Umbilical cord (tissue), 2 donors: ENCODE data around the gene CLEC4F. TPM values are rescaled to one million over a fixed set of nuclear protein-coding genes. Genes with fewer than 3 reads are reported as not detected.
A peak's percentile ranks its signal among the peaks of the same experiment; 100 is the strongest.

Experiments used
- DNase-seq: peaks from one replicate; pipeline ENCODE4 v3.0.0-alpha.2; 2015; ENCODE audit warnings: low spot score
- total RNA-seq: library from RNA; depleted of rRNA; stranded (reverse); fragments of >200 nt; gene quantifications from one replicate; pipeline ENCODE4 v1.2.3, GENCODE V29; 2014; ENCODE audit warnings: low replicate concordance; ENCODE audit not compliant: insufficient read depth

The CLEC4F gene
- total RNA-seq, 1 donor from 2014 or later: not detected

- peak; percentile 76 for DNase-seq
These were observed 30.9 kb downstream of the CLEC4F start for GRCh38 chr2:70789304-70790135.

DNA sequence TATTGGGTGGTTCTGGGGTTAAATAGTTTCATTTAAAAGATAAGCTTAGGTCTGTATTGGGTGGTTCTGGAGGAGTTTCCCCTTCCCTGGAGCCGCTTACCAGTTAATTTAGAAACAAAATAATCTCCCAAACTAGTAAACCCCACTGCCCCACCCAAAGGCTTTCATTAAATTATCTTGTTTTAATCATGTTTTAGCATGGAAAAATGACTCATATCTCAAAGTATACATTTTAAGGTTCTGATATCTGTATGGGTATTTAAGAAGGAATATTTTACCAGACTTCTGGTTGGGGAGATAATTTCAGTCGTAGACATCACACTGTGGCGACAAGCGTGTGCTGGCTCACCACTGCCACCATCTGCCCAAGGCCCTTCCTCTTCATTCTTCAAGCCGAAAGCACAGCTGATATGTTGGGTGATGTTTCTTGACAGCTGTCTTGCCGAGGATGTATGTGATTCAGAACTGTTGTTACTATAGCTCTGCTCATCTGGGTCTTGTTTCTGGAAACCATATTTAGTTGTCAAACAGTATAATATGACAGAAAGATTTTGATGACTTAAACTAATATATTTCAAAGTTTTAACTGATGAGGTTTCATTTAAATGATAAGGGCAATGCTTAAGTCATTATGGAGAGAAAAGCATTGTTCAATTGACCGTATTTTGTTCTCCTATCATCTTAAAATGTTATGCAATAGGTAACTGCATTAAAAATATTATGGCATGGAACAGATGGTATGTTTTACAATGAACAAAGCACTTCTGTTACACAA is 35.1 kb downstream of the CLEC4F start:
- DNase-seq: peak; percentile 73

DNA sequence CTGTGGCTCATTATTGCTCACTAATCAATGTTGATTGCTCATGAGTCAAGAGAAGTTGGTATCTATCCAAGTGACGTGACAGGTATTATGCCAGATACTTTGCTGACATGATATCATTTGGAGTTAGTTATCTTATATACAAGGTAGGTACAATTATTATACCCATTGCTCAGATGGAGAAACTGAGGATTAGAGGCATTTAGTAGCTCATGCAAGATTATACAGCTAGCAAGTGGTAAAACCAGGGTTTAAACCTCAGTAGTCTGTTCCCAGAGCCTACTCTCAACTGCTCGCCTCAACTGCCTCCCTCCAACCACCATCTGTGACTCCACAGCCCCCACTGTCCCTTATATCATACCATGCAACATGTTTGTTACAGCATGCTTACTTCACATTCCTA is 36.1 kb downstream of the CLEC4F start:
- no peak for DNase-seq

- DNase-seq: peak; percentile 81
These were observed 40.4 kb downstream of the CLEC4F start for GRCh38 chr2:70779911-70780545.

- DNase-seq: peak; percentile 20
These were observed 40.9 kb downstream of the CLEC4F start for GRCh38 chr2:70779491-70779890.

DNA sequence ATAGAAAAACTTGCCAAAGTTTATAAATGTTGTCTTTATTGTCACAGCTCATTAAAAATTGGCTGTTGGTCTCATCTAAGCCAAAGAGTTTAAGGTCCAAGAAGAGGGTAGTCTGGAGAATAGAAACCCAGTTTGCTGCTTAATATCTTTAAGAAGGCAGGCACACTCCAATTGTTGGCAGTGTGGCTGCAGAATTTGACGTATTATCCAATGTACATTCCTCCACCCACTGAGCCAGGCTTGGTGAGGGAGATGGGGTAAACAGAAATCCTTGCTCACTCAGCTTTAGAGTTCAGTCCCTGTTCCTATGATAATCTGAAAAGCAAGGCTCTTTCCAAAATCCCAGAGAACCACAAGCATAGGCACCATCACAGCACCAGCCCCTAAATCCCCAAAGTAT is 41.7 kb downstream of the CLEC4F start:
- DNase-seq: peak; percentile 63

DNA sequence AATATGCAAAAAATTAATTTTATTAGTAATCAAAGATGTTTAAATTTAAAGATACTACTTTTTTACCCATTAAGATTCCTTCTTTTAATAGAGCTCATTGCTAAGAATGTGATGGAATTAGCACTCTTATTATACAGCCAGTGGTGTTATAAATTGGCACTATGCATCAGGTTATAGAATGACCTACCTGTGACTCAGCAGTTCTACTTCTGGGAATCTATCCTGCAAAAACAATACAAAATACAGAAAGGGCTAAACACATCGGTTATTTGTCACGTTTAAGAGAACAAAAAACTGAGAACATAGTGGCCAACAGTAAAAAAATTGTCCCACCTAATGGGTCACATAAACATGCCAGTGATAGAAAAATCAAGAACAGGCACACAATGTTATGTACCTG is 42.9 kb downstream of the CLEC4F start:
- no peak for DNase-seq

GRCh38 chr2:70776266-70776665 is 44.1 kb downstream of the CLEC4F start:
- no peak for DNase-seq

DNA sequence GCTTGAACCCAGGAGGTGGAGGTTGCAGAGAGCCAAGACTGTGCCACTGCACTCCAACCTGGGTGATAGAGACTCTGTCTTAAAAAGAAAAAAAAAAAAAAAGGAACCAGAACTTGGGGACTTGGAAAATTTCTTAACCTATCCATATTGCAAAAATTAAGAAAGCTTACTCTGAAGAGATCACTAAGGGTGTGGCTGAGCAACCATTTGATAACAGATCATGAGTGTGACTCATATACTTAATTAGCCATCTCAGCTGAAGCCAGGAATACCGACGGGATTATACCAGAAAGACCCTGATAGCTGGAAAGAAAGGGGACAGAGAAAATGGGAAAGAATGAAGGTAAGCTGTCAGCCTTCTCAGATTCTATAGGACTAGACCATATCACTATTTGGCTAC is 45.3 kb downstream of the CLEC4F start:
- no peak for DNase-seq

GRCh38 chr2:70772486-70773155 is 47.8 kb downstream of the CLEC4F start:
- DNase-seq: no peak

DNA sequence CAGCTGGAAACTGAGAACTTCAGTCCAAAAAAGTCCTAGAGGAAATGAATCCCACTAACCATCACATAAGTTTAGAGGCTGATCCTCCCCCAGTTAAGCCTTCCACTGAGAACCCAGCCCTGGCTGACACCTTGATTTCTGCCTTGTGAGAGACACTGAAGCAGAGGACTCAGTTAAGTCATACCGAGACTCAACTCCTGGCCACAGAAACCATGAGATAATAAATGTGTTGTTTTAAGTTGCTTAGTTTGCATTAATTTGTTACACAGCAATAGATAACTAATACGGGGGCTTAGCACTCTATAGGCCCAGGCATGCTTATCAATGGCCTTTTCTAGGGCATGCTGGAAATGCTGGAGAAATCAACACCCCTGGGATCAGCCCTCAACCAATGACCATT is 49.0 kb downstream of the CLEC4F start:
- no peak for DNase-seq

GRCh38 chr2:70769450-70769849 is 50.9 kb downstream of the CLEC4F start:
- no peak for DNase-seq

DNA sequence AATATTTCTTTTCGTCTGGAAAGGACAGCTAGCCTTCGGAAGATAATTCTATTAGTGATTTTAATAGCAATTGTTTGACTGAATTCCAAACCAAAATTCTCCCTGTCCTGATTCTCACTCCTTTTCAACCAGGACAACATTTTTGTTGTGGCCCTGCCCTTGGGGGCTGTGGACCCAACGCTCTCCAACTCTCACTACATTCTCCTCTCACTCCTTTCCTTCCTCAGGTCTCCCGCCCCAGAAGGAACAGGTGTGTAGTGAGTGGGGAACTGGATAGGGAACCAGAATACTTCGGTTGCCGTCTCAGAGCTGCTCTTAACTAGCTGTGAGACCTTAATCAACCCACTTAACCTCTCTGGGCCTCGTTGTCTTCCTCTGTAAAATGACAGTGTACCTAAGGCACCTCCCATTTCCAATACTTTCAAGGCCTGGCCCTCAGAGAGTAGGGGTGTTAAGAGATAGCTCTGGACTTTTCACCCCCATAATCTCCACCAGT is 51.8 kb downstream of the CLEC4F start:
- DNase-seq: no peak

GRCh38 chr2:70767699-70768589 is 52.5 kb downstream of the CLEC4F start, which contains the start of gene ADD2:
TSS of gene ADD2 (minus strand) at chr2:70768200. CDS start at chr2:70706408, 61,792 bp downstream.
- DNase-seq: peak; percentile 57

GRCh38 chr2:70767079-70767698 is 53.2 kb downstream of the CLEC4F start:
- DNase-seq: no peak

DNA sequence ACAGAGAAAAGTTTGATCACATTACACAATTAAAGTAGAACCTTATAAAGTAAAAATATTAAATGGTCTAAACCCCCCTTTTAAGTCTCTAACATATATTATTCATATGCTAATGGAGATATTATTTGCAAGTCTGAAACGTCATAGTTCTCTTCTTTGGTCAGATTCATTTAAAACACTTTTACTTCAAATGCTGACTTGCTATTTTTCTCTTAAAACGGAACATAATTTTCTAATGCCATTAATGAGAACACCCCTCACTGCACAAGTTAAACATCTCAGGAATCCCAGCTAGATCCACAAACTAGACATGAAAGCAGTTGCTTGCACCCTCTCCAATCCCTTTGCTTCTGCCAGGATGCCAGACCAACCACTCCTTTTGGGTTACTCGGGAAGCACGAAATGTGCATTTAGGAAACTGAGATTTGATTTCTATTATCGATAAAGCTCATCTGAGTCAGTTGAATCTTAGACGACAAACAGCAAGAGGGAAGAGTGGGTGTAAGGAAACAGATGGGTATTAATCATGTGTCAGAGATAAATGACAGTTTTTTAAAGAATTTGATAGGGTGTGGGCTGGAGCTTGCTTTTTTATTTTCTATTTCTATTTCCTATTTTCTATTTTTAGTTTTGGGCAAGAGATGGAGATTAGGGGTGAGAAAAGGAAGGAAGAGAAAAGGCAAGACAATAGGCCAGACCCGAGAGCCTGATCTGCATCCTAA is 53.9 kb downstream of the CLEC4F start:
- no peak for DNase-seq

DNA sequence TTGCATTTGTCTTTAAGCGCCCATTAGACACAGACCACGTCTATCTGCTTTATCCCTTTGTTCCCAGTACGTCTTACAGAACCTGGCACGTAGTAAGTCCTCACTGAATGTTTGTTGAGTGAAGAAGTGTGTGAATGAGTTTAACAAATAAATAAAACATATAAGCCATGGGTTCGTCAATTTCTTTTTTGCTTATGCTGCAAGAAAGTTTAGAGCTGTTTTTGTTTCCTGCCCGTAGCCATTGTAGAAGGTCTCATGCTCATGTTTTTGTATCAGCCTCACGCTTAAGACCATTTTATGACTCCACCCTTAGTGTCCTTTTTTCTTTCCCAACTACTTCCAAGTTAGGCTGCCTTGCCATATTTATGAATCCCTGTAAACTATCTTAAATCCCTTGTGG is 54.9 kb downstream of the CLEC4F start:
- DNase-seq: no peak

- DNase-seq: no peak
These were observed 61.0 kb downstream of the CLEC4F start for GRCh38 chr2:70759446-70759845.
